ENCODE results near the gene FURIN.

The FURIN gene

DNA sequence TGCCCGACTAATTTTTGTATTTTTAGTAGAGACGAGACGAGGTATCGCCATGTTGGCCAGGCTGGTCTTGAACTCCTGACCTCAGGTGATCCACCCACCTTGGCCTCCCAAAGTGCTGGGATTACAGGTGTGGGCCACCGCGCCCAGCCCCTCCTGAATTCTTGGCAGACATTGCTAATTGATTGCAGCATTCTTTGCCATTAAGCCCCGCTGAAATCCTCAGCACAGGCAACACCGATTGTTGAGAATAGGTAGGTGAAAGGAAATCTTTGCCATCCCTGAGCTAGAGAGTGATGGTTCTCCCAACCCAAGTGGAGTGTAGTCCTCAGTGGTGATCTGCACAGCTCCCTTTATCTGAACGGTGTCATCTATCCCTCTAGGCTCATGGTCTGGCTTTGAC is 36.4 kb downstream of the FURIN start:
- H3K27ac ChIP-seq (ENCODE audit: poor library complexity, severe bottlenecking) = no peak overlapping the region
- no peak for DNase-seq (ENCODE audit: low spot score)
- H3K4me3 ChIP-seq (ENCODE audit: severe bottlenecking) = no peak overlapping the region
- H3K9me3 ChIP-seq (ENCODE audit: severe bottlenecking) = no peaks in the 10 kb centered on the region
- ATAC-seq (ENCODE audit: low read depth) = no peak
- H3K36me3 ChIP-seq (ENCODE audit: low read depth) = peaks cover 19% of the 10 kb centered on the region
- TF ChIP-seq, protein P1, sequence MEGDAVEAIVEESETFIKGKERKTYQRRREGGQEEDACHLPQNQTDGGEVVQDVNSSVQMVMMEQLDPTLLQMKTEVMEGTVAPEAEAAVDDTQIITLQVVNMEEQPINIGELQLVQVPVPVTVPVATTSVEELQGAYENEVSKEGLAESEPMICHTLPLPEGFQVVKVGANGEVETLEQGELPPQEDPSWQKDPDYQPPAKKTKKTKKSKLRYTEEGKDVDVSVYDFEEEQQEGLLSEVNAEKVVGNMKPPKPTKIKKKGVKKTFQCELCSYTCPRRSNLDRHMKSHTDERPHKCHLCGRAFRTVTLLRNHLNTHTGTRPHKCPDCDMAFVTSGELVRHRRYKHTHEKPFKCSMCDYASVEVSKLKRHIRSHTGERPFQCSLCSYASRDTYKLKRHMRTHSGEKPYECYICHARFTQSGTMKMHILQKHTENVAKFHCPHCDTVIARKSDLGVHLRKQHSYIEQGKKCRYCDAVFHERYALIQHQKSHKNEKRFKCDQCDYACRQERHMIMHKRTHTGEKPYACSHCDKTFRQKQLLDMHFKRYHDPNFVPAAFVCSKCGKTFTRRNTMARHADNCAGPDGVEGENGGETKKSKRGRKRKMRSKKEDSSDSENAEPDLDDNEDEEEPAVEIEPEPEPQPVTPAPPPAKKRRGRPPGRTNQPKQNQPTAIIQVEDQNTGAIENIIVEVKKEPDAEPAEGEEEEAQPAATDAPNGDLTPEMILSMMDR (IDR thresholded peaks at IDR 0.05; ENCODE audit: poor library complexity, severe bottlenecking) = no peak
- no peaks in the 10 kb centered on the region for H3K27me3 ChIP-seq (ENCODE audit: insufficient read depth, poor library complexity, severe bottlenecking)
- H3K4me1 ChIP-seq (ENCODE audit: insufficient read depth, poor library complexity, severe bottlenecking) = peaks cover 5% of the 10 kb centered on the region

DNA sequence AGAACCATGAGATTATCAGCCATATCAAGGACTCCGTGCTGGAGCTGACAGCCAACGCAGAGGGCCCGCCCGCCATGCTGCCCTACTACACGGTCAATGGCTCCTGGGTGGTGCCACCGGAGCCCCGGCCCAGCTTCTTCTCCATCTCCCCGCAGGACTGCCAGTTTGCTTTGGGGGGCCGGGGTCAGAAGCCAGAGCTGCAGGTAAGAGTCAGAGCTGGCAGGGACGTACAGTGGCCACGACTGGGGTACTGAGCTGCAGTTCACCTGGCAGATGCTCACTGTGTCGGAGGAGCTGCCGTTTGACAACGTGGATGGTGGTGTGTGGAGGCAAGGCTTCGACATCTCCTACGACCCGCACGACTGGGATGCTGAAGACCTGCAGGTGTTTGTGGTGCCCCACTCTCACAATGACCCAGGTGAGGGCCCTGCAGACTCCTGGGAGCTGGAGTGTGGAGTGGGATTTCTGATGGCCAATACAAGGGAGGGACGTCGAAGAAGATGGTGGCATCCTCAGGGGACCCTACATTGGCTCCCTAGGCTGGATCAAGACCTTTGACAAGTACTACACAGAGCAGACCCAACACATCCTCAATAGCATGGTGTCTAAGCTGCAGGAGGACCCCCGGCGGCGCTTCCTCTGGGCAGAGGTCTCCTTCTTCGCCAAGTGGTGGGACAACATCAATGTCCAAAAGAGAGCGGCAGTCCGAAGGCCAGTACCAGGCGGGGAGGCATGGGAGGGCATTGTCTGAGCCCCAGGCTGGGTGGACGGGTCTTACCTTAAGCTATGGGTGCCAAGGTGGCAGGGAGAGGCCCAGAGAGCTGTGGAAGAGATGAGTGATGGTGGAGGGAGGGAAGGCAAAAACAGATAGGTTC is 37.2 kb downstream of the FURIN start:
- Histone ChIP-seq H3K27ac (ENCODE audit: poor library complexity, severe bottlenecking) (no peak overlapping the region), H3K4me1 (ENCODE audit: insufficient read depth, poor library complexity, severe bottlenecking) (peaks cover 5% of the 10 kb centered on the region), H3K9me3 (ENCODE audit: severe bottlenecking) (no peaks in the 10 kb centered on the region), H3K27me3 (ENCODE audit: insufficient read depth, poor library complexity, severe bottlenecking) (no peaks in the 10 kb centered on the region), H3K36me3 (ENCODE audit: low read depth) (peaks cover 20% of the 10 kb centered on the region), H3K4me3 (ENCODE audit: severe bottlenecking) (no peak overlapping the region)
- TF ChIP-seq, protein P1 (IDR thresholded peaks at IDR 0.05; ENCODE audit: poor library complexity, severe bottlenecking) = no peak
- no peak for ATAC-seq (ENCODE audit: low read depth)
- peak; percentile 74 for DNase-seq (ENCODE audit: low spot score)

DNA sequence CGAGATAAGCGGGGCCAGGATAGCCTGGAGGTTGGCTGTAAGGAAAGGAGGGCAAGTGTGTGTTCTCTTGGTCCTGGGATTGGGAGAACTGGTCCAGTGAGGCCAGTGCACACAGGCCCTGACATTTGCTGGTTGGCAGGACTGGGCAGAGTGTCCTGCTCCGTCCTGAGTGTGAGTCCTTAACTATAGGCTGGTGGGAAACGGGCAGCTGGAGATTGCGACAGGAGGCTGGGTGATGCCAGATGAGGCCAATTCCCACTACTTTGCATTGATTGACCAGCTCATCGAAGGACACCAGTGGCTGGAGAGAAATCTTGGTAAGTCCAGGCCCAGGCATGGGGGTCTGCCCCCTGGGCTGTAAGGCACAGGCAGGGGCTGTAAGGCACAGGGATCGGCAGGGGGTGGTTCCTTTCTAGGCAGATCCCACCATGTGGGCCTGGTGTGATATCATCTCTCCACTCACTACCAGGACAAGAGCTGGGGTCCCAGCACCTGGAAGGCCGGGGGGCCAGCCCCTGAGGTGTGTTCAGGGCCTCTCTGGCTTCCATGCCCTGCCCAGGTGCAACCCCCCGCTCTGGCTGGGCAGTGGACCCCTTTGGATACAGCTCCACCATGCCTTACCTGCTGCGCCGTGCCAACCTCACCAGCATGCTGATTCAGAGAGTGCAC is 37.9 kb downstream of the FURIN start:
- DNase-seq (ENCODE audit: low spot score) (peak; percentile 73), ATAC-seq (ENCODE audit: low read depth) (no peak)
- TF ChIP-seq, protein P1 (IDR thresholded peaks at IDR 0.05; ENCODE audit: poor library complexity, severe bottlenecking) = no peak
- Histone ChIP-seq H3K36me3 (ENCODE audit: low read depth) (peaks cover 26% of the 10 kb centered on the region), H3K4me3 (ENCODE audit: severe bottlenecking) (no peak overlapping the region), H3K27me3 (ENCODE audit: insufficient read depth, poor library complexity, severe bottlenecking) (no peaks in the 10 kb centered on the region), H3K4me1 (ENCODE audit: insufficient read depth, poor library complexity, severe bottlenecking) (peaks cover 5% of the 10 kb centered on the region), H3K27ac (ENCODE audit: poor library complexity, severe bottlenecking) (no peak overlapping the region), H3K9me3 (ENCODE audit: severe bottlenecking) (no peaks in the 10 kb centered on the region)

DNA sequence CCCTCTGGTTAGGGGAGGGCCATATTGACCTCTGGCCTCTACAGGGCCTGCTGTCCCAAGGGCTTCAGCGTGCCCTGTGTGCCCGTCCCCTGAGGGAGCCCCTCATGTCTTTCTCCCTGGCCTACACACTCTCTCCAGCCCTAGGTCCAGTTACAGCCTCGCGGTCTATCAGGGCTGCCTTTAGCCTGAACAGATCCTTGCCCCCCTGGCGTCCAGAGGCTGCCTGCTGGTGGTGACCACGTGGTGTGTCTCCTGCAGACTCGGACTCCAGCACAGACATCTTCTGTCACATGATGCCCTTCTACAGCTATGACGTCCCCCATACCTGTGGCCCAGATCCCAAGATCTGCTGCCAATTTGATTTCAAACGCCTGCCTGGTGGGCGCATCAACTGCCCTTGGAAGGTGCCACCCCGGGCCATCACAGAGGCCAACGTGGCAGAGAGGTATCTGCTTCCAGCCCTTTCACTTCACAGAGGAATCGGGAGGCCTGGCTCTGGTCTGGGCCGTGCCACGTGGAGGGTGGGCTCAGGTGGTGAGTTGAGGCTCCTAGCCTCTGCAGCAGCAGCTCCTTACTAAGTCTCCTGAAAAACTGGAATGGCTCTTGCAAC is 38.8 kb downstream of the FURIN start:
- H3K36me3 ChIP-seq (ENCODE audit: low read depth) = peaks cover 26% of the 10 kb centered on the region
- H3K27me3 ChIP-seq (ENCODE audit: insufficient read depth, poor library complexity, severe bottlenecking) = no peaks in the 10 kb centered on the region
- no peaks in the 10 kb centered on the region for H3K4me1 ChIP-seq (ENCODE audit: insufficient read depth, poor library complexity, severe bottlenecking)
- TF ChIP-seq, protein P1 (IDR thresholded peaks at IDR 0.05; ENCODE audit: poor library complexity, severe bottlenecking) = no peak
- ATAC-seq (ENCODE audit: low read depth) (no peak), DNase-seq (ENCODE audit: low spot score) (no peak)
- no peak overlapping the region for H3K4me3 ChIP-seq (ENCODE audit: severe bottlenecking)
- H3K27ac ChIP-seq (ENCODE audit: poor library complexity, severe bottlenecking) = no peak overlapping the region
- no peaks in the 10 kb centered on the region for H3K9me3 ChIP-seq (ENCODE audit: severe bottlenecking)

Measured in RWPE2 (cell line).